ENCODE measurements around the gene RPS19BP1.

The RPS19BP1 gene, protein sequence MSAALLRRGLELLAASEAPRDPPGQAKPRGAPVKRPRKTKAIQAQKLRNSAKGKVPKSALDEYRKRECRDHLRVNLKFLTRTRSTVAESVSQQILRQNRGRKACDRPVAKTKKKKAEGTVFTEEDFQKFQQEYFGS

DNA sequence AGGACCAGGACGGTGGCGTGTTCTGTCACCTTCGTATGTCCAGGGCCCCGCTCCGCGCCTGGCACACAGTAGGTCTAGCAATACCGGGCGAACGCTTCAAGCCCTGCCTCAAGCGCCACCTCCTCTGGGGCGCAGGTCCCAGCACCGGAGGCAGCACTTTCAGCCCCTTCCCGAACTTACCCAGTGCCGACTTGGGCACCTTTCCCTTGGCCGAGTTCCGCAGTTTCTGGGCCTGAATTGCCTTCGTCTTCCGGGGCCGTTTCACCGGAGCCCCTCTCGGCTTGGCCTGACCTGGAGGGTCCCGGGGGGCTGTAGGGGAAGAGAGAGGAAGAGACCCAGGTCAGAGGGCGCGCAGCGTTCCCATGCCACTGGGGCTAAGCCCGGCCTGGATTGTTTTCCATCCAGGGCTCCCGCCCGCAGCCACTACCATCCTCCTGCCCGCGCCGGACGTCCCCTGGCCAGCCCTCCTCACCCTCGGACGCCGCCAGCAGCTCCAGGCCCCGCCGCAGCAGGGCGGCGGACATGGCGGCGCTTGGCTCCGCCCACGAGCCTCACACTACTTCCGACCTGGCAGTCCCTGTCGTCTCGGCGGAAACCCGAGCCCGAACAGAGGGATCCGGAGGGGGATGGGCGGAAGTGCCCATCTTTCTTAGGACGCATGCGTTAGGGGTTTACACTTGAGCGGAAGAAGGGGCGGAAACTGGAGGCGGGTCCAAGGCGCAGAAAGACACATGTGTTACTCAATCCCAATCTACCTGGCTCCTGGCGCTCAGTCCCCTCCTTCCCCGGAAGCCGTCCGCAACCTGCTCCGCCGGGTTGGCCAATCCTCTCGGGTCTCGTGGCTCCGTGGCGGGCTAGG lies at the start of gene RPS19BP1:
Gene RPS19BP1, minus strand, starts transcription at position 534 of the 859 bp plus-strand sequence. Its CDS starts 10 bp downstream, at position 524.
- peak; percentile 97 for DNase-seq

GRCh38 chr22:39581303-39581702 lies 48.8 kb upstream of the RPS19BP1 start:
- DNase-seq, result no peak

- DNase-seq, result no peak
These were observed 48.2 kb upstream of the RPS19BP1 start for GRCh38 chr22:39580795-39581194.

DNA sequence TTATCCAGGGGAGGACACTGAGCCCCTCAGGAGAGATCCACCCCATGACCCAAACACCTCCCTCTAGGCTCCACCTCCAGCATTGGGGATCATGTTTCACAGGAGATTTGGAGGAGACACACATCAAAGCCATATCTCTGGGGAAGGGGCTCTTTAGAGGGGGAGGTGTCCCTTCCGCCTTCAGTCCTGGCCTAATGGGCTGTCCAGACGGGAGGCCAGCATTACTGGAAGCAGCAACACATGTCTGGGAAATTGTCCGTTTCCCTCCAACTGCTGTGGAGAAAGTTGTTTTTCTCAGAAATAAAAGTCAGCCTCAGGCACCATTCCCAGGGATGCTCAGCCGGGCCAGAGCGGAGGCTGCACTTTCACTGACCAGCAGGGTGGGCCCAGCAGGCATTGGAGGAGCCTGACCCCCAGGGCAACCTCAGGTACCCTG lies 47.5 kb upstream of the RPS19BP1 start:
- DNase-seq, result no peak

GRCh38 chr22:39577900-39578299 lies 45.4 kb upstream of the RPS19BP1 start:
- DNase-seq, result no peak

- DNase-seq, result no peak
These were observed 44.8 kb upstream of the RPS19BP1 start for GRCh38 chr22:39577366-39577765.

DNA sequence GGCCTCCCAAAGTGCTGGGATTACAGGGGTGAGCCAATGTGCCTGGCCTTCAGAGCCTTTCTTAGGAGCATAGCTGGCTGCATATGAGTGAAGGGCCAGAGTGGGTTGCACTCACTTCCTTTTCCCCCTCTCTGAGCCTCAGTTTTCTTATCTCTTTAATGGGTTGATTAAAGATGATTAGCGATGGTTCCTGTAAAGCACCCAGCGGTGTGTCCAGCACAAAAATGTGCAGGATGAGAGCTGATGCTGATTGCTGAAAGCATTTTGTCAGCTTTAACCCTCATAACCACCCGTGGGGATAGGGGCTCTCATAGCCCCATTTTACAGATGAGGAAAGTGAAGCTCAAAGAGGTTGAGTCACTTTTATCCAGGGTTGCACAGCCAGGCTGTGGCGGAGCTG lies 43.5 kb upstream of the RPS19BP1 start:
- no peak for DNase-seq

DNA sequence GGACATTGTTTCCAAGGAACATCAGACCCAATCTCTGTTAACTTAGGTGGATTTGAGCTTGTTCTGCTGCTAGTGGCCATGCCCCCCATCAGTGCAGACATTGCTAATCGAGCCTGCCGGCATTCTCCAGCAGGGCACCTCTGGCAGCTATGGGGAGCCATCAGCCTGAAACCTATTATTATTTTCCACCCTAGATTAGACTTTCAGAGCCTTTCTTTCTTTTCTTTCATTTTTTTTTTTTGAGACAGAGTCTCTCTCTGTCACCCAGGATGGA lies 42.9 kb upstream of the RPS19BP1 start:
- no peak for DNase-seq

- peak; percentile 13 for DNase-seq
These were observed 42.4 kb upstream of the RPS19BP1 start for GRCh38 chr22:39574779-39575551.

- no peak for DNase-seq
These were observed 39.0 kb upstream of the RPS19BP1 start for GRCh38 chr22:39571538-39571937.

- no peak for DNase-seq
These were observed 38.1 kb upstream of the RPS19BP1 start, which contains the start of gene CACNA1I for GRCh38 chr22:39570665-39571064. TSS of gene CACNA1I (plus strand) at chr22:39570753. CDS start at chr22:39570753, 0 bp downstream.

DNA sequence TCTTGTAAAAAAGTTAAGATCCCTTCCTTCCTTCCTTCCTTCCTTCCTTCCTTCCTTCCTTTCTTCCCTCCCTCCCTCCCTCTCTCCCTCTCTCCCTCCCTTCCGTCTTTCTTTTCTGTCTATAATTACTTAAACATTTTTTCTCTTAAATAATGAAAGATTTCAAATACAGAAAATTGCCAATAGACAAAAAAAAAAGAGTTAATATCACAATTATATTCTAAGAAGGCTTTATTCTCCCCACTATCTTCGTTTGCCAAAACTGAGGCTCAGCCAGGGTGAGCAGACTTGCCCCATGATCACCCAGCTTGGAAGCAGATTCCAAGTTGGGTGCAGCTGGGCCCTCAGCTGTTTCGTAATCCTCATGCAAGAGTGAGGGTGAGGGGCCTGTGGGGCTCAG lies 37.7 kb upstream of the RPS19BP1 start:
- DNase-seq, result no peak

DNA sequence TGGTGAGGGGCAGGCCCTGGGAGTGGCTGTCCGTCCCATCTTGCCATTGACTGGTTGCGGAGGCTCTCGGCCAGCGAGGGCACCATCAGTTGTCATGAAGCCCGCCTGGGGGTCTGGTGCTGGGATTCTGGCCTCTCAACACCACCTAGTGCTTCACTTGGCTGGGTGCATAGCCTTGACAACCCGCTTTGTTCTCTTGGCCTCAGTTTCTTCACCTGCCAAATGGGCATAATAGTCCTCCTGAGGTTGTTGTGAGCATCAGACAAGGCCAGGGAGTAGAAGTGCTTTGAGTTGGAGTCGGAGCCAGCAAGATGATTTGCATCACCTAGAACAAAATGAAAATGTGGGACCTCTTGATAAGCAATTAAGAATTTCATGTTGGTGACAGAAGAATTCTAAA lies 36.5 kb upstream of the RPS19BP1 start:
- DNase-seq, result no peak

DNA sequence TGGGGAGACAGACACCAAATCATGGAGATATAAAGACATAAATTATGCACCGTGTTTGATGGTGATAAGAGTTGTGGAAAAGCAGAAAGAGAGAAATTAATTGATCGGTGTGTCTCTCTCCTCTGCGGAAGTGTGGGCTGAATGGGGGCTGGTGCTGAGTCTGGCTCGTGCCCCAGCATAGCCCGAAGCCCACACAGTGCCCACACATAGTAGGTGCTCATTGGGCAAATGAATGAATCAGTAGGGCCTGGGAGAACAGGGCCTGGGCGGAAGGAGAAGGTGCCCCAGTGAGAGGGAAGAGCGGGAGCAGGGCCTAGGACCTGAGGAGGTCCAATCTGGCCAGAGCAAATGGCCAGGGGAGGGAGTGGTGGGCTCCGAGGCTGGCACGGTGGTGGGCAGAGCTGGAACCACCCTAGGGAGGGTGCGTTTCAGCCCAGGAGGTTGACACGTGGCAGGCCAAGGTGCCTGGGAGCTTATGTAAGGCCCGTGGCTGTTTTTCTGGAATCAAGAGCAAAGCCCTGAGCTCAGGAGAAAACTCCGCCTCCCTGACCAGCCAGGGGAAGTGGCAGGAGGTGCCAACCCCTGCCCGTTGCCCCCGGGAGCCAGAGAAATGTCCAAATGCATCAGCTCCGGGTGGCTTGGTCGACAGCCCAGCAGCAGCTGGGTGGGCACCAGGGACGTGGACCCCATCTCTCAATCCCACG lies 35.9 kb upstream of the RPS19BP1 start:
- DNase-seq, result no peak

DNA sequence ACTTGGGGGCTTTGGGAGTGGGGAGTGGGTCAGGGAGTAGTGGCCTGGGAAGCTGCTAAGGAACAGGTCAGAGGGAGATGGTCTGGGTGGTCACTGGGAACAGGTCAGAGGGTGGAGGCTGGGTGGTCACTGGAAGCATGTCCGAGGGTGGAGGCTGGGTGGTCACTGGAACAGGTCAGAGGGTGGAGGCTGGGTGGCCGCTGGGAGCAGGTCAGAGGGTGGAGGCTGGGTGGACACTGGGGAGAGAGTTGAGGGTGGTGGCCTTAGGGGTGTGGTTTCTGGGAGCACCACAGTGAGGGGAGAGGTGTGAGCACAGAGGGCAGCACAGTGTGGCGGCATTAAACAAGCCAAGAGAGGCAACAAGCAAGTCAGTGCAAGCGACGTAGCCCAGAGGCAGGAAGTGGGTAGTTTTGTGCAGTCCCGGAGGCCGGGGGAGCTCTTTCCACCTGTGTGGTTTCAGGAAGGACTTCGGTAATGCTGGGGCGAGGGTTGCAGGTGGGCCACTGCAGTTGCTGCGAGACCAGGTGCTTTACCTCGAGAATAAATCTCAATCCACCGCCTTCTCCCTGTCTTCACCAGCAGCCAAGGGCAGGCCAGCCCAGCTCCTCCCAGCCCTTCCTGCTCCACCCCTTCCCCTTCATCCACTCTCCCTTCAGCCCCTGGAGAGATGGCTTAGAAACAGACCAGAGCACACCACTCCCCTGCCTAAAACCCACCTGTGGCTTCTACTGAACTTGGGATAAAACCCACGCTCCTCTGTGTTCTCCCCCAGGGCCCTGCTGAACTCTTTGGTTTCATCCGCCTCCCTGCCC lies 34.8 kb upstream of the RPS19BP1 start:
- DNase-seq, result no peak

GRCh38 chr22:39565414-39565944 lies 32.9 kb upstream of the RPS19BP1 start:
- no peak for DNase-seq

DNA sequence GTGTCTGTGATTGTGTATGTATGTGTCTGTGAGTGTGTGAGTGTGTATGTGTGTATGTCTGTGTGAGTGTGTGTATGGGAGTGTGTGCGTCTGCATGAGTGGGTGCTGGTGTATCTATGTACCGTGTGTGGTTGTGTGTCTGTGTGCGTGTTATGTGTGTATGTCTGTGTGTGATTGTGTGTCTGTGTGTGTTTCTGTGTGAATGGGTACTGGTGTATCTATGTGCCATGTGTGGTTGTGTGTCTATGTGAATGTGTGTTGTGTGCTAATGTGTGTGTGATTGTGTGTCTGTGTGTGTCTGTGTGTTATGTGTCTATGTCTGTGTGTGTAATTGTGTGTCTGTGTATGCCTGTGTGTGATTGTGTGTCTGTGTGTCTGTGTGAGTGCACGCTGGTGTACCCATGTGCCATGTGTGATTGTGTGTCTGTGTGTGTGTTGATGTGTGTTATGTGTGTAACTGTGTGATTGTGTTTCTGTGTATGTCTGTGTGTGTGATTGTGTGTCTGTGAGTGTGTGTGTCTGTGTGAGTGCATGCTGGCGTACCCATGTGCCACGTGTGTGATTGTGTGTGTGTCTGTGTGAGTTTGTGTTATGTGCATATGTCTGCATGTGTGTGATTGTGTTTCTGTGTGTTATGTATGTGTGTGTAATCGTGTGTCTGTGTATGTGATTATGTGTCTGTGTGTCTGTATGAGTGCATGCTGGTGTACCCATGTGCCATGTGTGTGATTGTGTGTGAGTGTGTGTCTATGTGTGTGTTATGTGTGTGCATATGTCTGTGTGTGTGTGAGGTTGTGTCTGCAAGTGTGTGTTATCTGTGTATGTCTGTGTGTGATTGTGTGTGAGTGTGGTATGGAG lies 31.3 kb upstream of the RPS19BP1 start:
- no peak for DNase-seq

- DNase-seq, result no peak
These were observed 30.4 kb upstream of the RPS19BP1 start for GRCh38 chr22:39562839-39563489.

DNA sequence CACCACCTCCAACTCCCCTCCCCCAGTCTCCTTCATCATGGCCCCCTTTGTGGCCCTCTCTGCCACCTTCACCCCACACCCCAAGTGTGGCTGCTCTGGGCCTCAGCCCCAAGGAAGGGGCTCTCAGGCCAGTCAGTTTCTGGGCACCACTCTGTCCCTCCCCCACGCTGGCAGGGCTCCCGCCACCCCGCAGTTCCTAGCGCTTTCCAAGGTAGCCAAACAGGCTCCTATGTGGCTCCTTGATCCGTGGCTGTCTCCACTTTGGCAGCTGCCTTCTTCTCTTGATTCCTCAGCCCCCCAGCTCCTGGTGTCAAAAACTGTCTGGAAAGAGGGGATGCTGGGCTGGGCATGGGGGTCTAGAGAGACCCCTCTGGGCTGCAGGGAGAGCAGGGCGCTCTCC lies 27.6 kb upstream of the RPS19BP1 start:
- DNase-seq, result no peak

- DNase-seq, result peak; percentile 20
These were observed 27.0 kb upstream of the RPS19BP1 start for GRCh38 chr22:39559456-39560105.
